GM19395 (cell line): ENCODE results near the gene AMMECR1.
A peak's percentile ranks its signal among the peaks of the same experiment; 100 is the strongest.
"Not testable (repeated sequence)": the region's sequence is repeated elsewhere in the genome, so short reads cannot be mapped to it uniquely, and the experiment has no call there.

Experiments
- ATAC-seq: cut with Tn5 transposase; IDR thresholded peaks from one replicate; pipeline ENCODE4 v1.9.1; 2021; ENCODE audit warnings: mild to moderate bottlenecking, moderate library complexity; ENCODE audit not compliant: unreplicated experiment

AMMECR1 gene

DNA sequence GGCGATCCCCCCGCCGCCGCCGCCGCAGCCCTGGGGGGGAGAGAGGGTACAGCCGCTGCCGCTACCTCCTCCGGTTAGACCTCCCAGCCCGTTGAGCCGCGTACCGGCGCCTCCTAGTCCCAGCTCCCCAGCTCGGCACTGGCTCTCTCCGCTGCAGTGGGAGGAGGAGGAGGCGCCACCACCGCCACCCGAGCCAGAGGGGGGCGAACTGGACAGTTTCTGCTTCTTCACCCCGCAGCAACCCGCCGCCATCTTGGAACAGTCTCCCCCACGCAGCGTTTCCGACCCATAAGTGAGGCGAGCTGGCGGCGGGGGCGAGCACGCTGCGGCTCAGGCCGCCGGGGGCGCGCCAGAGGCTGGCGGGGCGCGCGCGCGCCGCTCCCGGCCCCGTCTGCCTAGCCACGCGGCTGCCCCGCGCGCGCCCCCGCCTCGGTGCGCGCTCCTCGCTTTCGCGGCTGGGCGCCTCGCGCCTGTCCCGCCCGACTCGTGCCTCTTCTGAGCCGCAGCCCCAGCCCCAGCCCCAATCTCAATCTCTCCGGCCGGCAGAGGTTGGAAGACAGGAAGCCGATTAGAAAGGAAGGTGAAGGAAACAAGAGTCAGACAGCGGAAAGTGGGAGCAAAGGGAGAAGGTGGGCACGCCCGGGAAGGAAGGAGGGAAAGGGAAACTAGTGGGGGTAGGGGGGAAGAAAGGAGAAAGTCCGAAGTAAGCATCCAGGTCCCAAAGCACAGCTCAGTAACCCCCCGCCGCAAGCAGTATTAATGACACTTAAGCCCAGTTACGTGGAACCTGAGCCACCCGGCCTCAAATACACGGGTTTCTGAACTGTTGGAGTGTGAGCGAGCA is at the start of gene AMMECR1:
Gene AMMECR1 (minus strand): TSS at position 266 of the 844 bp plus-strand sequence. CDS start 14 bp downstream, at position 252.
- ATAC-seq = peak; percentile 74

DNA sequence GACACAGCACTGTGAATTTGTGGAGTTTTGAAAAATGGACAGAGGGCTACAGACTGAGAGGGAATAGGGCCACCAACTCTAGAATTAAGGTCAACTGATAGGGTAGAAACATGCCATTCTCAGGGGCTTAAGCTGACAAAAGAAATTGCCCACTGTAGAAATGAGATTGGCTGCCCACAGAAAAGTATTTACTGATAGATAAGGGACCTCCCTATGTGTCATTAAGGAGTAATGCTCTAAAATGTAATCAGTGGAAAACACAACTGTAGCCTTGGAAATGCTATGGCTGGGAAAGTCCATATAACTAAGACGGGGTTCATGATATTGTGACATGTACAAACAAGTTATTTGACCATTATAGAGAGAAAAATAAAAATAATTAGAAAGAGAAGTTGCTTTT is 45.4 kb upstream of the AMMECR1 start:
- ATAC-seq = no peak

DNA sequence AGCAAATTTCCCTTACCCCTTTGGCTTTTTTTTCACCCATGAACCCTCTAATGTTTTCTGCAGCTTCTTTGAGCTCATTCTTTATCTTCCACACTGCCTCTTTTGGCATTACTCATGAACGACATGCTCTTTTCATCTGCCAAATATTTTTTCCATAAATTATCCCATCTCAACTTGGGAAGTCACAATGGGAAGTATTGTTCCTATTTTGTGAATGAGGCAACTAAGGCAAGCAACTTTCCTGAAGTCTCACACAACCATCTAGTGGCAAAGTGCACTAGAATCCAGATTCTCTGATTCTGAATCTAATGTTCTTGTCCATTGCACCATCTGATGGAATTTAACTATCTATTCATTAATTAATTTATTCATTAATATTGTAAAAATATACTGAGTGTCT is 41.4 kb upstream of the AMMECR1 start:
- no peak for ATAC-seq

DNA sequence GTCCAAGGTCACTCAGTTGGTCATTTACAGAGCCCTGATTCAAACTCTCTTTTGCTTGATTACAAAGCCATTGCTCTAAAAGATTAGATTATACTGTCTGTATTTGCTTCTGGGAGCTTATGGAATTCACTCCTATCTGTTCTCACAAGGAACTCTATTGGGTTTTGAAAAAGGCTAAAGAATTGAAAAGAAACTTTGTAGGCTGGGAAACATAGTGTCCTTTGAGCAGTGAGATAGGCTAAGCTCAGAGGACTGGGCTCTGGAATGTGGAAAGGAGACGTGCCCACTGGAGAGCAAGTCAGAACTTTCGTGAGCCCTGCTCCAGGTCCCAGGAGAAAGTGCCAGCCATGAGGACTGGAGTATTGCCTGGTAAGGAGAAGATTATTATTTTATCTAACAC is 40.7 kb upstream of the AMMECR1 start, which contains the start of gene RTL9:
Gene RTL9 (plus strand): TSS at position 301 of the 400 bp plus-strand sequence. CDS start 91,770 bp downstream, outside the sequence.
- no peak for ATAC-seq

DNA sequence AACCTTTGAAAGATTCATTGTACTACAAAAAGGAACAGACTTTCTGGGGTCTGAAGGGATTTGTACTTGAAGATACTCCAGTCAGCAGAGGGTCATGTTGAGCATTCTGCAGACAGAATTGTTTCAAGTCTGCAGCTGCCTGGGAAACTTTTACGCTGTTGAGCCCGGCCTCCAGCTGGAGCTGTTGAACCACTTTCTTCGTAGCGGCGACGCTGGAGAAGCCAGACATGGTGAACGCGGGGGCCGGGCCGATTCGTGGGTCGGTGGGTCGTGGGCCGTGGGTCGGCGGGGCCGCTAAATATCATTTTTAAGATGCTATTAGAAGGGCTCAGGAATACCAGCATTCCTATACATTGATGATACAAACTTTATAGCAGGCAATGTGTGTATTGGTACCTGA is 28.8 kb upstream of the AMMECR1 start:
- no peak for ATAC-seq

DNA sequence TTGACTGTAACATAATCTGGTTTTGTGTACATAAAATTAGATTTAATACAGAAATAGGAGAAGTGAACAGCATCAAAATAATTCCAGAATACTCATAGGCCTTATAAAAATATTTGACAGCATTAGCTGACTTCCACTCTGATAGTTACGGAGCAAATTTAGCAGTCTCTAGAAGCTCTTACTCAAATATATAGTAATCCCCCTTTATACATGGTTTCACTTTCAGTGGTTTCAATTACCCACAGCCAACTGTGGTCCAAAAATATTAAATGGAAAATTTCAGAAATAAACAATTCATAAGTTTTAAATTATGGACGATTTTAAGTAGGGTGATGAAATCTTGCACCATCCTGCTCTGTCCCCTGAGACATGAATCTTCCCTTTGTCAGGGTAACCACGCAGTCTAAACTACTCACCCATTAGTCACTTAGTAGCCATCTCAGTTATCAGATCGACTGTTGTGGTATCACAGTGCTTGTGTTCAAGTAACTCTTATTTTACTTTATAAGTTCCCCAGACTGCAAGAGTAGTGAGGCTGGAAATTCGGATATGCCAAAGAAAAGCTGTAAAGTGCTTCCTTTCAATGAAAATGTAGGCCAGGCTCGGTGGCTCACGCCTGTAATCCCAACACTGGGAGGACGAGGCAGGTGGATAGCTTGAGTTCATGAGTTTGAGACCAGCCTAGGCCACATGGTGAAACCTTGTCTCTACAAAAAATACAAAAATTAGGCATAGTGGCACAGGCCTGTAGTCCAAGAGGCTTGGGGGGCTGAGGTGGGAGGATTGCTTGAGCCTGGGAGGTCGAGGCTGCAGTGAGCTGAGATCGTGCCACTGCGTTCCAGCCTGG is 23.5 kb upstream of the AMMECR1 start:
- ATAC-seq = peak; percentile 86

DNA sequence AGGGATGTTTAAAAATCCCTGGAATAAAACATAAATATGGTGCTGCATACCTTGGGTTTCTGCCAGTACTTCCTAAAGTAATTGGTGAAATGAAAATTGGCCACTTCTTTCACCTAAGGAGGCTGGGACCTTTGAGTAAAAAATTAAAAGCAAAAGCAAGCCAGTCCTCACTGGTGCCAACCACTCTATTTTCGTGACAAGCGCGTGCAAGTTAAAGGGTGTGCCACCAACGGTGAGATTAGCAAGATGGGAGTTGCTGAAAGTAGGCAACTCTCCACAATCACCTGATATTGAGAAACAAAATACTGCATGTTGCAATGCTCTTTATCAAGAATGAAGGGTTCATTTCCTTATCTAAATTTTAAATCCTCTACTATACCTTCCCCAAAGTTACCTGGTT is 21.1 kb upstream of the AMMECR1 start:
- ATAC-seq = no peak

DNA sequence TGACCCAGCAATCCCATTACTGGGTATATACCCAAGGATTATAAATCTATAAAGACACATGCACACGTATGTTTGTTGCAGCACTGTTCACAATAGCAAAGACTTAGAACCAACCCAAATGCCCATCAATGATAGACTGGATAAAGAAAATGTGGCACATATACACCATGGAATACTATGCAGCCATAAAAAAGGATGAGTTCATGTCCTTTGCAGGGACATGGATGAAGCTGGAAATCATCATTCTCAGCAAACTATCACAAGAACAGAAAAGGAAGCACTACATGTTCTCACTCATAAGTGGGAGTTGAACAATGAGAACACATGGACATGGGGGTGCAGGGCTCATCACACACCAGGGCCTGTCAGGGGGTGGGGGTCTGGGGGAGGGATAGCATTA is 15.6 kb upstream of the AMMECR1 start:
- ATAC-seq = not testable (repeated sequence)

DNA sequence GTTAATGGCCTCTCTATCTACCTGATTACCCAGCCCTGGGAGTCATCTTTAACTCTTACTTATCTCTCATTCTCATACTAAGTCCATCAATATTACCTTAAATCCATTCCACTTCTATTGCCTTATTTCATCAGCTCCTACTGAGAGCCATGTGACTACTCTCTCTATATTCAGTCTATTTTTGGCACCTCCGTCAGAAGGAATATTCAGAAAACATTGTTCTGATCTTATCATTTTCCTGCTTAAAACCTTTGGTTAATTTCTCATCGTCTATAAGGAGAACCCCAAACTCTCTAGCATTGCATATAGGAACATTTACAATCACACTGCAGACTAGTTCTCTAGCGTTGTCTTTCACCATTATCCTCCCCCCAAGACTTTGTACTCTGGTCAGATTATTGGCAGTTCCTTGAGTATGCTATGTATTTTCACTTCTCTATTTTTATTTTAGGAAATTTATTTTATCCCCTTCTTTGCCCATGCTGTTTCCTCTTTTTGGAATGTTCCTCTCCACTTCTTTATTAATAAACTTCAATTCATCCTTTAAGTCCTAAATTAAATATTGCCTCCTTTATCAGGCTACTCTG is 13.7 kb upstream of the AMMECR1 start:
- ATAC-seq = no peak

DNA sequence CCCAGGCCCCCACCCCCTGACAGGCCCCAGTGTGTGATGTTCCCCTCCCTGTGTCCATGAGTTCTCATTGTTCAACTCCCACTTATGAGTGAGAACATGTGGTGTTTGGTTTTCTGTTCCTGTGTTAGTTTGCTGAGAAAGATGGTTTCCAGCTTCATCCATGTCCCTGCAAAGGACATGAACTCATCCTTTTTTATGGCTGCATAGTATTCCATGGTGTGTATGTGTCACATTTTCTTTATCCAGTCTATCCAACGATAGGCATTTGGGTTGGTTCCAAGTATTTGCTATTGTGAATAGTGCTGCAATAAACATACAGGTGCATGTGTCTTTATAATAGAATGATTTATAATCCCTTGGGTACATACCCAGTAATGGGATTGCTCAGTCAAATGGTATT is 10.7 kb upstream of the AMMECR1 start:
- not testable (repeated sequence) for ATAC-seq

DNA sequence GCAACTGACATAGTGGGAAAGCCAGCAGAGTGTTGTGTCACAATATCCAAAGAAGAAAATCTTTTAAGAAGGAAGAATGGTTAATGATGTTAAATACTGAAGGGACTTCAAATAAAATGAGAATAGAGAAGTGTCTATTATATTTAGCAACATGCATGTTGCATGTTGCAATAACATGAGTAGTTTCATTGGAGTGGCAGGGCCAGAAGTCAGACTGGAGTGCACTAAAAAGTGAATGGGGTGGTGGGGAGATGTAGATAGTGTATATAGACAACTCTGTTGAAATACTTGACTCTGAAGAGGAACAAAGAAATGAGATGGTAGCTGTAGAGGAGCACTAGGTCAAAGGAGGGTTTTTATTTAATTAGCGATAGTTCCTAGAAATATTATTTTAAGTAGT is 9.5 kb upstream of the AMMECR1 start:
- ATAC-seq = no peak

DNA sequence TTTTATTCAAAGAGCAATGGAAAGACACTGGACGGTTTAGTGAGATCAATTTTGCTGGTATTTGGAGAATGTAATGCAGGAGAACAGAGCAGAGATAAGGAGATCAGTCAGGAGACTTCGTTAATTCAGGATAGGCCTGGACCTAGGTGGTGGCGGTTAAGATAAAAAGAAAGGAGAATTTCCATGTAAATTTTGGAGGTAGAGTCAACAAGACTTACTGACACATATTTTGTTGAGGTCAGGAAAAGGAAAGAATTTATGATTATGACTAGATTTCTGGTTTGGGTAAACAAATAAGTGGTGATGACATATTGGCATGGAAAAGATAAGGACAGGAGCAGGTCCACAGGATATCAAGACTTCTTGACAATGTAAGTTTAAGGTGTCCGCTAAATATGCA is 8.8 kb upstream of the AMMECR1 start:
- no peak for ATAC-seq

DNA sequence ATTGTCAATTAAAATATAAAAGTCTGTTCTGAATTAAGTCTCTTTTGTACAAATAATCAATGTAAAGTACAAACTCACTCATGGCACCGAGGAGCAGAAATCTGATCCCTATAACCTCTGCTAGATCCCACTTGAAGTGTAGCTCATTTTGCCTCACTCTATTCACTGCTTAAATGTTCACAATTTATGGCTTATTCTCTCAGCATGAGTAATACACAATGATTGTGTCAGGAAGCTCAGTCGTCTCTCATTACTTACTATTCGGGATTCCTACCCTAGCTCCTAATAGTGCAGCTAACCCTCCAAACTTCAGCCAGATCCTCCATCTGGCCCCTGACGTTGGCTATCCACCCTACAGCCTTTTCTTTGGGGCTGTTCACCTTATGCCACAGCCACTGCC is 4.7 kb upstream of the AMMECR1 start:
- ATAC-seq = no peak

DNA sequence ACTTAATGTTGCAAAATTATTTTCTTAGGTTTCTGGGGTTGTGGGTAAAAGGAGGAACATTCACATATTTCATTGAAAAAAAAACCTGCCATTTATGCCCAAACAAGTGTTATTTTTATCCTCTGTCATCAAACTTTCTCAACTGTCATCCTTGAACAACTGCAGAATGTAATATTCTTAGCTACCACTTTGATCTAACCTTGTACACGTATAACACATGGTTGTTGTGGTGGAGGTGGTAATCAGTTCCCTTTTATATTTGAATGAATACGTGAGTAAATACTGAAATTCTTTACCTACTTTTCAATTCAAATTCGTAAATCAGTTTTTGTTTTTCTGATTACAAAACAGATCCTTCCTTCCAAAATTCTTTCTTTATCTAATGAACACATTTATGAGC is 3.8 kb upstream of the AMMECR1 start:
- no peak for ATAC-seq

DNA sequence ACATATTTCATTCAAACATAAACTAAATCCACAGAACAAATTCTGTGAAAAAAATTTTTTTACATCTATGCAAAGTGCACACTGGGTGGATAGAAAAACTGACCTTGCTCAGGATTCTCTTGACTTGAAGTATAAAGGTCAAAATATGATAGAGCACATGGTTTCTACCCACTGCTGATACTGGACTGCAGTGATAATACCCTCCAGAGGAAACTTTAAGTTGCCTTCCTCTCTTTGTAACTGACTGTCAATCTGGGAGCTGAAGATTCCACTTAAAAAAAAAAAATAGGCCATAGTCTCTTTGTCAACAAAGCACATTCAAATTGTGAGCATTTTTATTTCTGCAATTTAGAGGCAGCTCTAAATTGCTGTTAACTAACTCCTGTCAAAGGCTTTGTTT is 3.2 kb upstream of the AMMECR1 start:
- no peak for ATAC-seq

DNA sequence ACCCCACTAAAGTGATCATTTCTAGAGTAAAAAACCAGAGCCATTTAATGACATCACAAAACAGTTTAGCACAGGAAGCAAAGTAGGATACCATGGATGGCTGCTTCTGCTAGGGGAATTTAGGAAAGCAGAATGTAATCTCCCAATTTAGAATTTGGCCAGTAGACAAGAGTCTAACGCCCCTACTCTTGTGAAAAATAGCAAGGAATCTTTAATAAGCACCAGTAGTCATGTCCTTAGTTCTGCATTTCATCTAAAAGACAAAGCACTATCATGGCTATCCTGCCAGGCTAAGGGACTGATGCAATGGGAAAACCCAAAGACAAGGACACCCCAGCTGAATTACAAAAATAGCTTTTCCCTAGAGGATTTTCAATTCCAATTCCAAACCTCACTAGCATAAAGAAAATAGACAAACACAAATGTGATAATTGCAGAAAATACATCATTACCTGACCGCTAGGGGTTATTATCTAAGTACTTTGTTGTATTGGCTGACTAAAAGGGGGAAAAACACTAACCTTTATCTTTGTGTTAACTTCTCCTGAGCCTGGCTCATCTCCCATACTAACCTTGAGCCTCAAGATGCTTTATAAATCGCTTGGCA is 2.6 kb upstream of the AMMECR1 start:
- no peak for ATAC-seq

DNA sequence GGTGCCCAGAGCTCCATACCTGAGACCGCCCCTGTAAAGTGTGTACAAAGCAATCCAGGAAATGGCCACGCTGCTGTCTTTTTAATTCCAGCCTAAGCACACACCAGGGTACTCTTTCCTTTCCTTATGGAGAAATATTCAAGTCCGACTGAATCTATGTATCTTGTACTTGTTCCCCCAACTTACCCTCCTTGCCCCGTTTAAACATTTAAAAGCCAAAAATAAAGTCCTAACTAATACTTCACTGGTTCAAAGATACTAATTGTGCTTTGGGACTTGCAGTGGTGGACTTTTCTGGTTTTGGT is 731 bp upstream of the AMMECR1 start:
- peak; percentile 35 for ATAC-seq

DNA sequence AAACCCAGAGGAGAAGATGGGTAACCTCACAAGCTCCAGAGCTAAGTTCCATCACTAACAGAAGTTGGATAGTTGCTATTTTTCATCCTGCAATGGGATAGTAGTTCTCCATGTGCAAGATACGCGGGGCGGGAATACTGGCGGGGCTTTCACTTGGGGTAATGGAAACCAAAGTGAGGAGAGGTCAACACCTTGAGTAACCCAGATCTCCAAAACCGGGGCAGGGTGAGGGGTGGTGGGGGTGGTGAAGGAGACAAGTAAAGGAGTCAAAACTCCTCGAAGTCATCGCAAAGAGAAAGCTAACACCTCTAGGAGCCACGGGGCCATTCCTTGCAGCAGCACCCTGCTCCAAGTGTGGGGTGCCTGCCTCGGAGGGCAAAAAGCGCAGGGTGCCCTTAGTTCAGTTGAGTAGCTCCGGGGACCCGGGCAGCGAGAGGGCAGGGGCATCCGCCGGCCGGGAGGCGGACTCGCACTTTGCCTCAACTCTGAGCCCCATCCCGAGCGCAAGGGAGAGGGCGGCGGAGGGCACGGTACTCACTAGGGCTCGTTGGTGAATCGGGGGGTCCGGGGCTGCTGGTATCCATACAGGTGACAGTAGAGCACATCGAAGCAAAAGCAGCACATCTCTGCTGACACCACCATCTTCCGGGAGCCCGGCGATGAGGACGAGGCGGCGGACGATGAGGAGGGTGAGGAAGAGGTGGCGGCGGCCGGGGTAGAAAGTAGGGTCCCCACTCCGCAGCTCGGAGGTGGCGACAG is 645 bp downstream of the AMMECR1 start:
- ATAC-seq = peak; percentile 23

DNA sequence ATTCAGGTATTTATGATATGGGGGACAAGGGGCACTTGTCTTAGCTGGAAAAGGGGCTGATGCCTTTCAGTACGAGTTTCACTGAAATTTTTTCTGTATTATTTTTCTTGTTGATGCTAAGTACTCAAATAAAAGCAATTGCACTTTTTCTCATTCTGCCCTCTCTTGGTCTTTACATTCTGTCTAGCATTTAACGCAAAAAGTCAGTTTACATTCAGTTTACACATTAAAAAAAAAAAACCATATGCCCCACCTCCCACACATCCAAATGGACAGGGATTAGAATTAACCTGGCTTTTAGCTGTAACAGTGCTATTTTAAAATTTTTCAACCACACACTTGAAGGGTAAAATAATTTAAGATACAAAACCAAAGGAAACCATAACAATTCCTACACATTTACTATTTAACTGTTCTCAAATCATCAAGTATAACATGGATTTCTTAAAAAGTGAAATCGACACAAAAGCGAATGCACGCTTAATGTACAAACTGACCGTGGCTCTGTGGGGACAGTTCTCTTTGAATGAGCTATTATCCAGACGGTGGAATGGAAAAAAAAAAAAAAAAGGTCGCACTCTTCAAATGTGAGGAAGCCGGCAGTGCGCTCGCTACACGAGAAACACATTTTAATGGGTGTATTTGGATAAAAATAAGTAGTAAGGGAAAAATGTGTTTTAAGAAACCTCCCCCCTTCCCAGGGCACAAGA is 1.4 kb downstream of the AMMECR1 start:
- no peak for ATAC-seq

DNA sequence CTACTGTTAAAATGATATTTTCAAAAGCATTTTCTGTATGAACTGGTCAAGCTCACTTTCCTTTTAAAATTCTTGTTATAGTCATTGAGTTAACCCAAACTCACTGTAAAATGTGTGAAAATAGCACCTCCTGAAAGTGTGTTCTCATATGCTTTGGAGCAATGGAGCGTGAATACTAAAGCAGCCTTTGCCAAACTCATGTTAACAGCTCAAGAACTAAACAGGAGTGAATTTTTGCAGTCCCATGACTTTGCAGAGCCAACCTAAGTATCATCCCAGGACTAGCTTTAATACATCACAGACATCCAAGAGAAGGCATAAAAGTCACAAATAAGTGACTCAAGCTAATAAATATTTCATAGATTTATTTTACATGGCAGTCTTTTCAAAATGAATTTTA is 2.3 kb downstream of the AMMECR1 start:
- ATAC-seq = peak; percentile 28
